AG08396 (cell line): ENCODE data around the gene SMIM13.

ENCODE experiments used
- DNase-seq: peaks from one replicate; pipeline ENCODE4 v3.0.0; 2012; ENCODE audit warnings: low spot score, mixed read lengths

Gene SMIM13

DNA sequence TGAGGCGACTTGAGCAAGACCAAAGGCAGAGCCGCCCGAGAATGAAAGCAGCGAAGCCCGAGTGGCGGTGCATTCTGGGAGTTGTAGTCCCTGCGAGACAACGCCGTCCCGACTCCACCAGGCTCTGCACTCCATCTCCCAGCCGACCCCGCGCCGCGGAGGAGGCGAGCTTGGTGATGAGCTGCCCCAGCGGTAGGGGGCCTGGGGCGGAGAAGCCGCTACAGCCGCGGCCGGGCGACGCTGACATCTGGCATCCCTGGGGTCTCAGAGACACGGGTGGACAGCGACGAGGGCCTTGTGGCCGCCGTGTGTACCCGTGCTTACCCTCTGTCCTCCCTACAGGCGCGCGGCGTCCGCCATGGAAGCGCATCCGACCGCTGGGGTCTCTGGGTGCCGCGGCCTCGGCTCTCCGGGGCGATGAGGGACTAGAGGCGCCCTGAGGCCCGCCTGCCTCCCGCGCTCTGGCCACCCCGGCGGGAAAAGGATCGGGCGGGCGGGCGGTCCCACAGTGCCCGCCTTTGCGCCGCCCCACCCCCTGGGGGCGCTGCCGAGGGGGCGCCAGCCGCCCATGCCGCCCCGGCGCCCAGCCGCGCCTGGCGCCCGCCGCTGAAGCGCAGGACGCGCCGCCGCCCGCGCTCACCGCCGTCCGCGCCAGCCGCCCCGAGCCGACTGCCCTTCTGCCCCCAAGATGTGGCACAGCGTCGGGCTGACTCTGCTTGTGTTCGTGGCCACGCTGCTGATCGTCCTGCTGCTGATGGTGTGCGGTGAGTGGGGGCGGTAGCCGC lies at the start of gene SMIM13:
TSS of gene SMIM13 (plus strand) at position 209 of the 785 bp plus-strand sequence. CDS start at position 689, 480 bp downstream.
- peak; percentile 98 for DNase-seq

DNA sequence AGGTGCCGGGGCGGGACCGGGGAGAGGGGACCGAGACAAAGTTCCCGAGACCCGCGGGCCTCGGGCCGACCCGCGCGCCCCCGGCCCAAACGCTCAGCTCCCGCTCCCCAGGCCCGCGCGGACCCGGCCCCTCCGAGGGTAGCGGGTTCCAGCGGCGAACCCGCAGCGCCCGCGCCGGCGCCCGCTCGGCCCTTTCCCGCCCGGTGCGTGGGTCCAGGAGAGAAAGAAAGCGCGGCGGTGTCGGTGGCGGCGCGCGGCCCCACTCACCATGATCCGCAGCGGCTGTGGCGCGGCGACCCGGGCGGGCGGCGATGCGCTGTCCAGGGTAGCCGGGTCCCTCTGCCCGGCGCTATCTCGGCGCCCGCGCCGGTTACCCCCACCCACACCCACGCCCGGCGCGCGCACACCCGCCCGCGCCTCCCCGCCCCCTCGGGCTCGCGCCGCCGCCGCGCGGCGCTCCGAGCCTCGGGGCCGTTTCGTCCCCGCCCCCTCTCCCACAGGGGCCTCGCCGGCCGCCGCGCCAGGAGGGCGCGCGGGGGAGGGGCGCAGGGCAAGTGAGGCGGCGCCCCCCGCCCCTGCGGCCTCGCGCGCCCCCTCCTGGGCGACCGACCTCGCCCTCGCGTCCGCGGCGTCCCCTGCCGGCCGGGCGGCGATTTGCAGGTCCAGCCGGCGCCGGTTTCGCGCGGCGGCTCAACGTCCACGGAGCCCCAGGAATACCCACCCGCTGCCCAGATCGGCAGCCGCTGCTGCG lies 49.5 kb upstream of the SMIM13 start, which contains the start of gene ELOVL2:
TSS of gene ELOVL2 (minus strand) at position 345 of the 751 bp plus-strand sequence. CDS start at position 270, 75 bp downstream.
- peak; percentile 81 for DNase-seq

DNA sequence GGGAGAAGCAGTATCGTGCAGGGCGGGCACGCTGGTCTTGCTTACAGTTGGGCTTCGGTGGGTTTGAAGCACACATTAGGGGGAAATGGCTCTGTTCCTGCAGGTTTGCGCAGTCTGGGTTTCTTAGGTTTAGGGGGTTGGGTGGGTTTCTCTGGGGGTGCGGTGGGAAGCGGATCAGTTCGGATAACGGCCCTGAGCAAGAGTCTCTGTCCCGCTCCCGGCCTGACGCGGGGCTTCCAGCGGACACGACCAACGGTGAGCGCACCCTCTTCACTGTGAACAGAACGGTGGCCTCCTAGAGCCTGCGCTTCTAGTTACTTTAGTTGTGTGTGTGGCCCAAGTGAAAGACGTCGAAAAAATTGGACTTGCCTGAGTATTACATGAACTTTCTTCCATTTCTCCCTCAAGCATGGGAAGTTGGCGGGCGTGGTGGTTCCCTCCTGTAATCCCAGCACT lies 48.9 kb upstream of the SMIM13 start:
- no peak for DNase-seq

DNA sequence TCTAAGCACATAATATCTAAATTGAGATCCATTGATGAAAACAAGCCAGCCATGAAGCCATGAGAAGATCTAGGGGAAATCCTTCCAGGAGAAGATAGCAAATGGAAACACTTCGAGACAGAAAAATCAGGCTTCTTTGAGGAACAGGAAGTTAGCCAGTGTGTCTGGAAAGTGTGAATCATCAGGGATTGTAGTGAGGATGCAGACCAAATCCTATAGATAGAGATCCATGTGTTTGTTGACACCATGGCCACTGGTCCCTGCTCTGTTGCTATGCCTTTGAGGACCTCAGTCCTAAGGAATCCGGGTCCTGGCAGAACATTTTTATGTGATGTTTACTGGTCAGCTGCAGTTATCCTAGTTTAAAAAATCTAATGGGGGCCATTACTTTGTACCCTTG lies 42.9 kb upstream of the SMIM13 start:
- no peak for DNase-seq

DNA sequence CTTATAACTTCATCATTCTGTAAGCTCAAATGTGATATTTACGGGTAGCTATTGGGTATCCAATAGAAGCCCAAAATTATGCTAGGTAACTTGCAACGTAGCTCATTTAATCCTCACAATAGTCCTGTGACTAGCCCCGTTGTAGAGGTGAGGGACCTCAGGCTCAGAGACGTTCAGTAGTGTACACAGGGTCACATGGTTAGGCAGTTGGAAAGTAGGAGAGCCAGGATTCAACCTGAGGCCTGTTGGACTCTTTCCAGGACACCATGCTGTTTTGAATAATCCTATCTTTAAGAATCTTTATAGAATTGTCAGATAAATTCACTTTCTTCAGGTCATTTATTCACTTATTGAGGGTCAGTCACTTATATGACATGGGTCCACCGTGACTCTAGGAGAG lies 40.3 kb upstream of the SMIM13 start:
- no peak for DNase-seq

DNA sequence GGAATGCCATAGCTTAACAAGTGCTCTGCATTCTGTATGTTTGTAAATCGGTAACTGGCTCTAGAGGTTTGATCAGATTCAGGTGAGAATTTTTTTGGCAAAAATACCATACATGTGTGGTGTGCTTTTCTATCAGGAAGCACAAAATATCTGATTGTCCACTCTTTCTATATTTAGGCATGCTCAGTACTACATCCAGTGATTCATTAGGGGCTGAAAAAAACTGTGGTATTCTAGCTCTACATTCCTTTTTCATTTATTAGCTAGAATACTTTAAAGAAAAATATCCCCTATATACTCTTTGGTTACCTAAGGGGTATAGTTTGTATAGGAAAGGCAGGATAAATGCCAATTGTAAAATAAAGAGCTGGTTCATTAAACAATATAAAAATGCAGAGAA lies 38.9 kb upstream of the SMIM13 start:
- no peak for DNase-seq

DNA sequence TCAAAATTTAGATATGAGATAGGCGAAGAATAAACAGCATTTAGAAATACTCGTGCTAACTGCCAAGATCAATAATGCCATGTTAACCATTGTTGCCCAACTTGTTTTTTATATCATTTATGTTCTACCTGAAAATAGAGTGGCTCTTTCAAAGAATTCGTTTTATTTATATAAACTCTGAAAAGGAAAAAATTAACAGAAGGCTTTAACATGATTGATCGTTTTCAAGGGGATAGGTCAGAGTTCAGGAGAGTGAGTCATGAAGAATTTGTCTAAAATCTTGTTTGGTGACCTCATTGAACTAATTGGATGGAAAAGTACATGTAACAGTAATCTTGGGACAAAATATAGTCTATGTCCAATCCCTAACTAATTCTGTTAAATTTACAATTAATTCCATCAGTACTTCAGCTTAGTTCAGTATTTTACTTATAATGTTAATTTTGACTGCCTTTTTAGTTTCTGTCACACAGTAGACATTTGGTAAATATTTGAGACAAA lies 38.5 kb upstream of the SMIM13 start:
- no peak for DNase-seq

DNA sequence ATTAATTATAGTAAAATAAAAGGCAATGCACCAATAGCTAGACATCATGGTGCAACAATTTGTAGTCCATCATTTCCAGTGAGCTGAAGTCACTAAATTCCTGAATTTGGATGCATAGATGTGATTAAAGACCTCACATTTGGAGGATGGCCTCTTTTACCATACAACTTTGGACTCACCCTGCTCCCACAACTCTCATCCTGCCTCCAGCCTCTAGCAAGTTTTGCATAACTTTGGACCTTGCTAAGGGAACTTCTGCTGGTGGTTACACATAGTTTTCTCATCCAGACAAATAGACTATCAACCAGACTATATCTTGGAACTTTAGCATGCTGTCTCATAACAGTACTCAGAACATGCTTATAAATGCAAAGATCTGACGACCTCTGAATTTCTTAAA lies 36.8 kb upstream of the SMIM13 start:
- DNase-seq = no peak

- DNase-seq = no peak
These were observed 35.2 kb upstream of the SMIM13 start for GRCh38 chr6:11058406-11058805.

DNA sequence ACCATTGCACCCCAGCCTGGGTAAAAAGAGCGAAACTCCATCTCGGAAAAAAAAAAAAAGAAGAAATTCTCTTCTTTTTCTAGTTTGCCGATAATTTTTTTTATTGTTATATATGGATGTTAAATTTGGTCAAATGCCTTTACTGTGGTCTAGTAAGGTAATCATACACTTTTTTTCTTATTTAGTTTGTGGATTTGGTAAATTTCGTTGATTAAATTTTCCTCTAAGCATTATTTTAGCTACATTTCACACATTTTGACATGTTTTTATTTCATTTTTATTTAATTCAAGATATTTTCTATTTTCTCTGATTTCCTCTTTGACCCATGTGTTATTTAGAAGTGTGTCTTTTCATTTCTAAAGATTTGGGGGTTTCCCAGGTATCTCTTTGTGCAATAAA lies 31.6 kb upstream of the SMIM13 start:
- no peak for DNase-seq

DNA sequence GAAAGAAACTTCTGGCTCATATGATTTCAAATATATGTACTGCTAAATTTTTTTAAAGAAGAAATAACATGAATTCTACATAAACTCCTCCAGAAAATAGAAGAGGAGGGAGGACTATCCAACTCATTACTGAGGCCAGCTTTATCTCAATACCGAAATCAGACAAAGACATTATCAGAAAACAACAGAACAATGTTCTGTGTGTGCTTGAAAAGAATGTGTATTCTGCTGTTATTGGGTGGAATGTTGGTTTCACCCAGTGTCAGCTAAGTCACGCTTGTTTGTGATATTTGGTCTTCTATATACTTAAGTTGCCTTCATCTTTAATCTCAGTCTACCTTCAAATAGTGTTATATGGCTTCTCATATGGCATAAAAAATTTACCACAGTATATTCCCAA lies 30.9 kb upstream of the SMIM13 start:
- no peak for DNase-seq

DNA sequence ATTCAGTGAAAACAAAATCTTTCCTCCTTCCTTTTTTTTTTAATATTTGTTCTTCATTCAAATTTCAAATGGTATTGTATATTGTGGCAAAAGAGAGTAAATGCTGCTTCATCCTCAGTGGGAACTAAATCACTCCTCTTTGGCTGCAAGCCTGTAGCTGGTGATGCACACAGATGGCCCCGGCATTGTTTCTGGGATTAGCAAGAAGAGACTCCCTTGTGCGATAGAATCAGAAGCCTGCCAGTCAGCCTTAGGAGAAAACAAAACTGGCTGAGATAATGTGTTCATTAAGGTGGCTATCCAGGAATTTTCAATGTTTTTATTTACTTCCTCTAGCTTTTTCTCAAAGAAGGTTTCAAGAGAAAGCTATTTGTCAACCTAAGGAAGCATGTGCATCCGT lies 28.8 kb upstream of the SMIM13 start:
- no peak for DNase-seq

DNA sequence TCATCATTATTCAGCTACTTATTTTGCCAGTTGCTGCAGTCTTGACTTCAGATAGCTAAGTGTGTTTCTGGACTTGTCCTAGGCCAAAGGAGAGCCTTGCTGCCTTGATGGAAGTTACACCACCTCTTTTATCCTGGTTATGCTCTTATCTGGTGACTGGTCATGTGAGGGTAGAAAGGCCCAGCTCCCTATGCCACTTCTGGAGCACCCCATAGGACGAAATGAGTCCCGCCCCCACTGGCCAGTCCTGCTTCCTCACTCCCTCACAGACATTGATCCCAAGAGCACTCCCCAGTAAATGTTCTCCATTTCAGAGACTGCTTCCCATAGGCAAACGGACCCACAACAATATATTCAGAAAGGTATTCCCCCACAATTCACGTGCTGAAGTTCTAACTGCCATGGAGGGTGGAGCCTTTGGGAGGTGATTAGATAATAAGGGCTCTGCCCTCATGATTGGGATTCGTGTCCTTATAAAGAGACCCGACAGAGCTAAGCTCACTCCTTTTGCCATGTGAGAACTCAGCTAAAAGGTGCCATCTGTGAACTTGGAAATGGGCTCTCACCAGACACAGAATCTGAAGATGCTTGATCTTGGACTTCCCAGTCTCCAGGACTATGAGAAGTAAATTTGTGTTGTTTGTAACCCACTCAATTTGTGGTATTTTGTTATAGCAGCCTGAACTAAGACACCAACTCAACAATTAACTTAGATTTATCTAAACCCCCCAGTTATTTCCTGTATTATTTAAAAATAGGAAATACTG lies 28.0 kb upstream of the SMIM13 start:
- no peak for DNase-seq

- DNase-seq = no peak
These were observed 26.9 kb upstream of the SMIM13 start for GRCh38 chr6:11066505-11067347.

GRCh38 chr6:11067348-11067747 lies 26.3 kb upstream of the SMIM13 start:
- DNase-seq = no peak

GRCh38 chr6:11069760-11070159 lies 23.9 kb upstream of the SMIM13 start:
- DNase-seq = no peak

DNA sequence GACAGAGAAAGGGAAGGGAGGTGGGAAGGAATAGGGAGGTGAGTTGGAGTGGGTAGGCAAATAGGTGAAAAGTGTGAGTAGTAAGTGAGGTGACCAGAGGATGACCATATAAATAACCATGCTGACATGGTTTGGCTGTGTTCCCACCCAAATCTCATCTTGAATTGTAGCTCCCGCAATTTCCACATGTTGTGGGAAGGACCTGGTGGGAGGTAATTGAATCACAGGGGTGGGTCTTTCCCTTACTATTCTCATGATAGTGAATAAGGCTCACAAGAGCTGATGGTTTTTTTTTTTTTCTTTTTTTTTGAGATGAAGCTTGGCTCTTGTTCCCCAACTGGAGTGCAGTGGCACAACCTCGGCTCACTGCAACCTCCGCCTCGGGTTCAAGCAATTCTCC lies 21.5 kb upstream of the SMIM13 start:
- DNase-seq = no peak

DNA sequence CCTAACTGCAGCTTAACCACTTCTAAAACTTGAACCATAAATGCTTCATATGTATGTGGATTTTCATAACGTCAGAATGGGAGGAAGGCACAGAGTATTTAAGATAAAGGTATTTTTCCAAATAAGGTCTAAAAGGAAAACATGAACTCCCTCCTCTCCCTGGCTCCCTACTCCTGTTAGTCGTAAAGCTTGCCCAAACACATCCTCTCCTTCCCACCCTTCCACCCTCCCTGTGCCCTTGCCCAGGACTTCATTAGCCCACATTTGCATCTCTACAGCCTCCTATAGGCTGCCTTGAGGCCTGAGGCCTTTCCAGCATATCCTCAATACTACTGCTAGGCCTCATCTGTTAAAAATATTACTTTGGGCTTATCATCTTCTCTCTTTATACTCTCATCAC lies 17.1 kb upstream of the SMIM13 start:
- no peak for DNase-seq

GRCh38 chr6:11078266-11078665 lies 15.4 kb upstream of the SMIM13 start:
- no peak for DNase-seq

GRCh38 chr6:11080296-11080695 lies 13.3 kb upstream of the SMIM13 start:
- DNase-seq = no peak

GRCh38 chr6:11083491-11083890 lies 10.1 kb upstream of the SMIM13 start:
- peak; percentile 46 for DNase-seq
